SK-N-SH treated with all-trans-retinoic acid at 6 μM for 48 hours (cell line): ENCODE measurements around the gene AEBP1.

Experiments
- ATAC-seq: fragments of 200-7000 bp; cut with Tn5 transposase; 3 replicates; pipeline ENCODE4 v1.9.1; 2020; ENCODE audit warnings: mild to moderate bottlenecking, moderate library complexity
- ARNTL ChIP-seq: fragments of 450-650 bp; formaldehyde crosslinking; IDR thresholded peaks from 2 replicates; pipeline ENCODE4 v1.5.0; 2020; ENCODE audit warnings: low read depth, mild to moderate bottlenecking, moderate library complexity, borderline replicate concordance
- BACH2 ChIP-seq: fragments of 250-450 bp; sonication (Bioruptor Pico); IDR thresholded peaks from 2 replicates; pipeline ENCODE4 v1.9.0; 2021; ENCODE audit warnings: mild to moderate bottlenecking, borderline replicate concordance
- CSDC2 ChIP-seq: fragments of 250-450 bp; sonication (Bioruptor Pico); IDR thresholded peaks from 2 replicates; pipeline ENCODE4 v1.5.0; 2020; ENCODE audit warnings: mild to moderate bottlenecking, moderate library complexity
- ESRRG ChIP-seq: fragments of 250-450 bp; sonication (Bioruptor Pico); IDR thresholded peaks from 2 replicates; pipeline ENCODE4 v1.6.1; 2021; ENCODE audit warnings: mild to moderate bottlenecking
- GLIS3 ChIP-seq: fragments of 250-450 bp; sonication (Bioruptor Pico); IDR thresholded peaks from 2 replicates; pipeline ENCODE4 v1.5.0; 2020; ENCODE audit warnings: mild to moderate bottlenecking, moderate library complexity
- ISL1 ChIP-seq: fragments of 250-450 bp; sonication (Bioruptor Pico); IDR thresholded peaks from 2 replicates; pipeline ENCODE4 v2.1.2; 2022; ENCODE audit warnings: mild to moderate bottlenecking, moderate library complexity
- RARB ChIP-seq: fragments of 250-450 bp; sonication (Bioruptor Pico); IDR thresholded peaks from 2 replicates; pipeline ENCODE4 v1.8.0; 2021; ENCODE audit warnings: mild to moderate bottlenecking, moderate library complexity
- SNAI2 ChIP-seq: fragments of 250-450 bp; sonication (Bioruptor Pico); IDR thresholded peaks from 2 replicates; pipeline ENCODE4 v1.5.0; 2020; ENCODE audit warnings: mild to moderate bottlenecking, moderate library complexity
- TCF4 ChIP-seq: fragments of 250-450 bp; sonication (Bioruptor Pico); IDR thresholded peaks from 2 replicates; pipeline ENCODE4 v1.8.0; 2021; ENCODE audit warnings: mild to moderate bottlenecking, moderate library complexity, borderline replicate concordance
- TOX ChIP-seq: fragments of 250-450 bp; sonication (Bioruptor Pico); IDR thresholded peaks from 2 replicates; pipeline ENCODE4 v1.8.0; 2021; ENCODE audit warnings: mild to moderate bottlenecking, moderate library complexity, borderline replicate concordance
- TSHZ2 ChIP-seq: fragments of 250-450 bp; sonication (Bioruptor Pico); IDR thresholded peaks from 2 replicates; pipeline ENCODE4 v1.5.0; 2020; ENCODE audit warnings: mild to moderate bottlenecking, moderate library complexity
- ZC3H10 ChIP-seq: fragments of 250-450 bp; sonication (Bioruptor Pico); IDR thresholded peaks from 2 replicates; pipeline ENCODE4 v1.5.1; 2021; ENCODE audit warnings: mild to moderate bottlenecking, moderate library complexity
- ZFP3 ChIP-seq: fragments of 250-450 bp; sonication (Bioruptor Pico); IDR thresholded peaks from 2 replicates; pipeline ENCODE4 v1.5.0; 2020; ENCODE audit warnings: mild to moderate bottlenecking, moderate library complexity
- ZNF565 ChIP-seq: fragments of 450-650 bp; formaldehyde crosslinking; conservative IDR thresholded peaks from 2 replicates; pipeline ENCODE4 v1.5.0; 2020; ENCODE audit warnings: low read depth, mild to moderate bottlenecking, moderate library complexity
- ZNF70 ChIP-seq: fragments of 450-650 bp; formaldehyde crosslinking; IDR thresholded peaks from 2 replicates; pipeline ENCODE4 v1.5.0; 2020; ENCODE audit warnings: mild to moderate bottlenecking, moderate library complexity
- ZNF8 ChIP-seq: fragments of 450-650 bp; formaldehyde crosslinking; IDR thresholded peaks from 2 replicates; pipeline ENCODE4 v1.5.0; 2020; ENCODE audit warnings: mild to moderate bottlenecking, moderate library complexity
- TF ChIP-seq, protein P1 (sequence below): fragments of 250-450 bp; sonication (Bioruptor Pico); IDR thresholded peaks from 2 replicates; pipeline ENCODE4 v1.8.0; 2021; ENCODE audit warnings: low read depth, mild to moderate bottlenecking, moderate library complexity, borderline replicate concordance
- TF ChIP-seq, protein P2 (sequence below): fragments of 250-450 bp; sonication (Bioruptor Pico); IDR thresholded peaks from 2 replicates; pipeline ENCODE4 v1.8.0; 2020; ENCODE audit warnings: mild to moderate bottlenecking, moderate library complexity, borderline replicate concordance
- TF ChIP-seq, protein P3 (sequence below): fragments of 250-450 bp; sonication (Bioruptor Pico); IDR thresholded peaks from 2 replicates; pipeline ENCODE4 v1.5.1; 2021; ENCODE audit warnings: mild to moderate bottlenecking, moderate library complexity
- TF ChIP-seq, protein P4 (sequence below): fragments of 250-450 bp; sonication (Bioruptor Pico); IDR thresholded peaks from 2 replicates; pipeline ENCODE4 v1.5.1; 2020; ENCODE audit warnings: low read depth, mild to moderate bottlenecking, moderate library complexity

AEBP1 gene

DNA sequence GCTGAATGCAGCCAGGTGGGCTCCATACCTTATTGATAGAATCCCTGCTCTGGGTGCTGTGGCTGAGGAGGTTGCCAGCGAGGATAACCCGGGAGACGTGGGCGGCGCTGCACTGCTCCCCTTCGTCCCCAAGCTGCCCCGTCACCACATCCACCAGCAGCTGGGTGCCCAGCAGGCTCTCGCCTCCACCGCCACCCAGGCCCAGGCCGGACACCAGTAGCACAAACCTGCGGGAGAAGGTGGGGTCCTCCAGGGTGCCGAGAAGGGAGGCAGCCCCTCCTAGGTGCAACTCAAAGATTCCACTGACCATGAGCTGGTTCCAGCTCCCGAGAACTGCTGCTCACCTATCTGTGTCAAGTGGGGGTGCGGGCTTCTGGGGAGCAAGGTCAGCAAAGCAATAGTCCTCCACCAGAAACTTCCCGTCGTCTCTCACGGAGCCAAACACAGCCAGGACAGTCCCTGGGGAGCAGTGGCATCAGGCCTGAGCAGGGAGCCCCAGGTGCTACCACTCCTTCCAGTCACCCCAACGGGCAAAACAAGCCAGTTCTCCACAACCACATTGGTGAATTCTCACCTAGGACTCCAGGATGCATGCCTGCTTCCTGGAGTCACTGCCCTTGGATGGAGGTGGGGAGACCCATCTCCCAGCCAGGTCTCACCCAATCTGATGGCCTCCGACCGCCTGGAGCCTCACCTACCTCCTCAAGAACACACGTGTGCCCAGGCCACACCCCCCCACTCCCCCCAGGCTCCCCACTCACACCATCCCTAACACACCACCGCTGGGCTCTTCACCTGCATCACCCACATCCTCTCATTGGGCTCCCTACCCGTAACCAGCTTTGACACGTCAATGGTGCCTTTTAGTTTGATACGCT, 12.9 kb downstream of the AEBP1 start:
- ATAC-seq, result no peak
- TF ChIP-seq ZC3H10 (CRISPR knock-in tag) (no peak), SNAI2 (CRISPR knock-in tag) (no peak), ISL1 (CRISPR knock-in tag) (no peak), RARB (CRISPR knock-in tag) (no peak), CSDC2 (no peak), GLIS3 (no peak), TOX (CRISPR knock-in tag) (no peak), BACH2 (CRISPR knock-in tag) (no peak), ARNTL (CRISPR knock-in tag) (no peak), ESRRG (CRISPR knock-in tag) (no peak), ZFP3 (CRISPR knock-in tag) (no peak), ZNF565 (CRISPR knock-in tag) (no peak), ZNF8 (CRISPR knock-in tag) (no peak), ZNF70 (CRISPR knock-in tag) (no peak), TSHZ2 (CRISPR knock-in tag) (no peak)
- TF ChIP-seq, protein P1, sequence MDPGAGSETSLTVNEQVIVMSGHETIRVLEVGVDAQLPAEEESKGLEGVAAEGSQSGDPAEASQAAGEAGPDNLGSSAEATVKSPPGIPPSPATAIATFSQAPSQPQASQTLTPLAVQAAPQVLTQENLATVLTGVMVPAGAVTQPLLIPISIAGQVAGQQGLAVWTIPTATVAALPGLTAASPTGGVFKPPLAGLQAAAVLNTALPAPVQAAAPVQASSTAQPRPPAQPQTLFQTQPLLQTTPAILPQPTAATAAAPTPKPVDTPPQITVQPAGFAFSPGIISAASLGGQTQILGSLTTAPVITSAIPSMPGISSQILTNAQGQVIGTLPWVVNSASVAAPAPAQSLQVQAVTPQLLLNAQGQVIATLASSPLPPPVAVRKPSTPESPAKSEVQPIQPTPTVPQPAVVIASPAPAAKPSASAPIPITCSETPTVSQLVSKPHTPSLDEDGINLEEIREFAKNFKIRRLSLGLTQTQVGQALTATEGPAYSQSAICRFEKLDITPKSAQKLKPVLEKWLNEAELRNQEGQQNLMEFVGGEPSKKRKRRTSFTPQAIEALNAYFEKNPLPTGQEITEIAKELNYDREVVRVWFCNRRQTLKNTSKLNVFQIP (CRISPR knock-in tag), result no peak
- TF ChIP-seq, protein P2, sequence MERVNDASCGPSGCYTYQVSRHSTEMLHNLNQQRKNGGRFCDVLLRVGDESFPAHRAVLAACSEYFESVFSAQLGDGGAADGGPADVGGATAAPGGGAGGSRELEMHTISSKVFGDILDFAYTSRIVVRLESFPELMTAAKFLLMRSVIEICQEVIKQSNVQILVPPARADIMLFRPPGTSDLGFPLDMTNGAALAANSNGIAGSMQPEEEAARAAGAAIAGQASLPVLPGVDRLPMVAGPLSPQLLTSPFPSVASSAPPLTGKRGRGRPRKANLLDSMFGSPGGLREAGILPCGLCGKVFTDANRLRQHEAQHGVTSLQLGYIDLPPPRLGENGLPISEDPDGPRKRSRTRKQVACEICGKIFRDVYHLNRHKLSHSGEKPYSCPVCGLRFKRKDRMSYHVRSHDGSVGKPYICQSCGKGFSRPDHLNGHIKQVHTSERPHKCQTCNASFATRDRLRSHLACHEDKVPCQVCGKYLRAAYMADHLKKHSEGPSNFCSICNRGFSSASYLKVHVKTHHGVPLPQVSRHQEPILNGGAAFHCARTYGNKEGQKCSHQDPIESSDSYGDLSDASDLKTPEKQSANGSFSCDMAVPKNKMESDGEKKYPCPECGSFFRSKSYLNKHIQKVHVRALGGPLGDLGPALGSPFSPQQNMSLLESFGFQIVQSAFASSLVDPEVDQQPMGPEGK (CRISPR knock-in tag), result no peak
- TF ChIP-seq, protein P3, sequence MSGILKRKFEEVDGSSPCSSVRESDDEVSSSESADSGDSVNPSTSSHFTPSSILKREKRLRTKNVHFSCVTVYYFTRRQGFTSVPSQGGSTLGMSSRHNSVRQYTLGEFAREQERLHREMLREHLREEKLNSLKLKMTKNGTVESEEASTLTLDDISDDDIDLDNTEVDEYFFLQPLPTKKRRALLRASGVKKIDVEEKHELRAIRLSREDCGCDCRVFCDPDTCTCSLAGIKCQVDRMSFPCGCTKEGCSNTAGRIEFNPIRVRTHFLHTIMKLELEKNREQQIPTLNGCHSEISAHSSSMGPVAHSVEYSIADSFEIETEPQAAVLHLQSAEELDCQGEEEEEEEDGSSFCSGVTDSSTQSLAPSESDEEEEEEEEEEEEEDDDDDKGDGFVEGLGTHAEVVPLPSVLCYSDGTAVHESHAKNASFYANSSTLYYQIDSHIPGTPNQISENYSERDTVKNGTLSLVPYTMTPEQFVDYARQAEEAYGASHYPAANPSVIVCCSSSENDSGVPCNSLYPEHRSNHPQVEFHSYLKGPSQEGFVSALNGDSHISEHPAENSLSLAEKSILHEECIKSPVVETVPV (CRISPR knock-in tag), result no peak
- TF ChIP-seq, protein P4, sequence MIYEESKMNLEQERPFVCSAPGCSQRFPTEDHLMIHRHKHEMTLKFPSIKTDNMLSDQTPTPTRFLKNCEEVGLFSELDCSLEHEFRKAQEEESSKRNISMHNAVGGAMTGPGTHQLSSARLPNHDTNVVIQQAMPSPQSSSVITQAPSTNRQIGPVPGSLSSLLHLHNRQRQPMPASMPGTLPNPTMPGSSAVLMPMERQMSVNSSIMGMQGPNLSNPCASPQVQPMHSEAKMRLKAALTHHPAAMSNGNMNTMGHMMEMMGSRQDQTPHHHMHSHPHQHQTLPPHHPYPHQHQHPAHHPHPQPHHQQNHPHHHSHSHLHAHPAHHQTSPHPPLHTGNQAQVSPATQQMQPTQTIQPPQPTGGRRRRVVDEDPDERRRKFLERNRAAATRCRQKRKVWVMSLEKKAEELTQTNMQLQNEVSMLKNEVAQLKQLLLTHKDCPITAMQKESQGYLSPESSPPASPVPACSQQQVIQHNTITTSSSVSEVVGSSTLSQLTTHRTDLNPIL (CRISPR knock-in tag), result no peak
- TF ChIP-seq, all 23 proteins: peak for 0

- no peak for ATAC-seq
- no peak for TF ChIP-seq TCF4 (CRISPR knock-in tag)
- TF ChIP-seq, protein P1 (CRISPR knock-in tag), result no peak
- TF ChIP-seq RARB (CRISPR knock-in tag), result no peak
- no peak for TF ChIP-seq ZC3H10 (CRISPR knock-in tag)
Measured at GRCh38 chr7:44117801-44118429, 13.8 kb downstream of the AEBP1 start.
